GM12878 (cell line): Measurements from ENCODE around the gene LAMB4. TPM values are rescaled to one million over a fixed set of nuclear protein-coding genes. Genes with fewer than 3 reads are reported as not detected.

Experiments
- ATAC-seq: fragments of 200-7000 bp; cut with Tn5 transposase; 3 replicates; pipeline ENCODE4 v1.9.1; 2020; ENCODE audit warnings: mild to moderate bottlenecking, moderate library complexity
- BruUV-seq: library from RNA; stranded (reverse); fragments of 400-500 nt; replicated peaks from 2 replicates; lab custom pipeline; 2021; lab: Mats Ljungman, UMichigan
- CTCF ChIA-PET: fragments of 300-600 bp; sonication (Branson Sonifier 250); formaldehyde crosslinking; extraction: SDS; loops from one replicate; lab custom pipeline; 2021; ENCODE audit warnings: inconsistent platforms; lab: Yijun Ruan, JAX
- POLR2A ChIA-PET: fragments of 350-600 bp; formaldehyde crosslinking; extraction: SDS; loops from one replicate; lab custom pipeline; 2021; ENCODE audit warnings: inconsistent platforms; lab: Charles Lee
- RAD21 ChIA-PET: fragments of 300-600 bp; sonication (Branson Sonifier 250); formaldehyde crosslinking; loops from one replicate; lab custom pipeline; 2023; ENCODE audit warnings: antibody characterized with exemption; ENCODE audit not compliant: unreplicated experiment; lab: Charles Lee
- SMC1A ChIA-PET: fragments of 300-600 bp; sonication (Branson Sonifier 250); formaldehyde crosslinking; loops from one replicate; lab custom pipeline; 2023; ENCODE audit not compliant: unreplicated experiment, uncharacterized antibody; lab: Charles Lee
- DNase-seq: peaks from one replicate; pipeline ENCODE4 v3.0.0-alpha.2; 2011; ENCODE audit warnings: low read depth, low spot score
- FAIRE-seq: peaks from 3 replicates; lab custom pipeline; 2011; peaks lifted over from hg19 to GRCh38; lab: Jason Lieb, UNC
- H2AFZ ChIP-seq: 2 replicates; pipeline ENCODE4 v1.6.0; 2011; ENCODE audit warnings: low read depth, low read length, control low read depth; ENCODE audit not compliant: control insufficient read depth
- H3K27ac ChIP-seq: 2 replicates; pipeline ENCODE4 v1.5.1; 2011; ENCODE audit warnings: control low read depth; ENCODE audit not compliant: control insufficient read depth, insufficient read depth
- H3K27me3 ChIP-seq, 2 experiments: replicated peaks in 1 of 2; 2 replicates each; pipeline versions ENCODE4 v1.6.0 to v1.6.1; 2011; ENCODE audit warnings: low read length in 1 of 2; ENCODE audit not compliant: control insufficient read depth in 2 of 2, insufficient read depth in 2 of 2
- H3K36me3 ChIP-seq, 2 experiments: 2 replicates each; pipeline ENCODE4 v1.5.1; 2011; ENCODE audit warnings: low read length in 1 of 2; ENCODE audit not compliant: control insufficient read depth in 2 of 2, insufficient read depth in 2 of 2
- H3K4me1 ChIP-seq: 2 replicates; pipeline ENCODE4 v1.6.1; 2011; ENCODE audit warnings: mild to moderate bottlenecking, low read length, moderate library complexity, mixed read lengths; ENCODE audit not compliant: control insufficient read depth, insufficient read depth
- H3K4me2 ChIP-seq: 2 replicates; pipeline ENCODE4 v1.6.0; 2011; ENCODE audit warnings: control low read depth; ENCODE audit not compliant: control insufficient read depth, insufficient read depth
- H3K4me3 ChIP-seq: fragments of 200-600 bp; sonication (generic); 2 replicates; pipeline ENCODE4 v1.5.1; 2016
- H3K79me2 ChIP-seq: 2 replicates; pipeline ENCODE4 v1.6.0; 2011; ENCODE audit warnings: low read length; ENCODE audit not compliant: control insufficient read depth, insufficient read depth
- H3K9ac ChIP-seq: 2 replicates; pipeline ENCODE4 v1.8.0; 2011; ENCODE audit warnings: low read length, control low read depth, mixed read lengths; ENCODE audit not compliant: control insufficient read depth, insufficient read depth
- H3K9me3 ChIP-seq: replicated peaks from 3 replicates; pipeline ENCODE4 v1.5.1; 2011; ENCODE audit warnings: mild to moderate bottlenecking, low read length; ENCODE audit not compliant: control insufficient read depth, insufficient read depth
- H4K20me1 ChIP-seq: 2 replicates; pipeline ENCODE4 v1.6.0; 2011; ENCODE audit not compliant: control insufficient read depth, insufficient read depth
- CBX3 ChIP-seq: fragments of 200-600 bp; sonication (generic); IDR thresholded peaks from 2 replicates; pipeline ENCODE4 v1.6.1; 2016; ENCODE audit warnings: low read depth, borderline replicate concordance
- FOXK2 ChIP-seq: fragments of 450-650 bp; IDR thresholded peaks from 2 replicates; pipeline ENCODE4 v1.6.1; 2017; ENCODE audit warnings: mild to moderate bottlenecking, moderate library complexity
- HDAC6 ChIP-seq: fragments of 200-600 bp; sonication (generic); IDR thresholded peaks from one replicate; pipeline ENCODE4 v1.8.0; 2017; ENCODE audit warnings: antibody characterized with exemption; ENCODE audit not compliant: unreplicated experiment
- MEF2B ChIP-seq: fragments of 450-650 bp; IDR thresholded peaks from 2 replicates; pipeline ENCODE4 v1.6.1; 2018; ENCODE audit warnings: mild to moderate bottlenecking, moderate library complexity; ENCODE audit not compliant: partially characterized antibody, poor library complexity, severe bottlenecking
- NBN ChIP-seq: fragments of 450-650 bp; IDR thresholded peaks from 2 replicates; pipeline ENCODE4 v1.6.1; 2016
- SMAD1 ChIP-seq: fragments of 450-650 bp; IDR thresholded peaks from 2 replicates; pipeline ENCODE4 v1.6.1; 2018; ENCODE audit warnings: mild to moderate bottlenecking, low read depth; ENCODE audit not compliant: partially characterized antibody
- SP1 ChIP-seq: IDR thresholded peaks from one replicate; pipeline ENCODE4 v1.6.1; 2011; ENCODE audit warnings: low read depth, low read length
- WGBS: methylation state at CpG from one replicate; pipeline ENCODE4 v1.1.6; 2016; ENCODE audit warnings: low lambda C conversion rate; ENCODE audit not compliant: insufficient replicate concordance, insufficient coverage; ENCODE audit errors: missing lambda C conversion rate; 5-methylcytosine and 5-hydroxymethylcytosine counted together
- in situ Hi-C: fragments of 300-500 bp; cut with MboI; formaldehyde crosslinking; loops from 9 replicates; pipeline ENCODE4 v1.14.3; 2018; ENCODE audit warnings: mixed read lengths
- intact Hi-C: fragments of 100-400 bp; cut with micrococcal nuclease; formaldehyde crosslinking; loops from one replicate; pipeline ENCODE4 v1.14.2; 2022; ENCODE audit not compliant: unreplicated experiment
- polyA plus RNA-seq, 11 experiments: library from polyadenylated mRNA; depleted of rRNA in 4 of 11; unstranded in 6 of 11; stranded (reverse) in 5 of 11; fragments of >200 nt; fragmentation: Nextera tagmentation in 4 of 11; fragmentation: Illumina TruSeq in 1 of 11; extraction: Ambion mirVana in 4 of 11; extraction: Trizol in 1 of 11; gene quantifications; 1 replicate in 1 of 11; 2 replicates in 10 of 11; pipeline versions ENCODE4 v1.2.1 to v1.2.3, GENCODE V29; 2011 to 2016; ENCODE audit warnings: inconsistent platforms in 2 of 11, missing spikeins in 2 of 11, low read depth in 1 of 11
- total RNA-seq, 4 experiments: library from RNA; depleted of rRNA in 3 of 4; stranded (reverse); fragments of >200 nt in 3 of 4; fragmentation: Illumina TruSeq in 1 of 4; extraction: Trizol in 1 of 4; gene quantifications; 2 replicates each; pipeline versions ENCODE4 v1.2.1 to v1.2.3, GENCODE V29; 2013 to 2021
- TF ChIP-seq, protein P1 (sequence below): fragments of 450-650 bp; IDR thresholded peaks from 2 replicates; pipeline ENCODE4 v1.6.1; 2016; ENCODE audit warnings: mild to moderate bottlenecking
- TF ChIP-seq, protein P2 (sequence below): fragments of 450-650 bp; IDR thresholded peaks from 2 replicates; pipeline ENCODE4 v1.6.1; 2016; ENCODE audit warnings: mild to moderate bottlenecking

The LAMB4 gene
- total and polyA plus RNA-seq, 10 of the 15 experiments (the other 5 are each of a cell fraction or from before 2014, with no cell fraction given) = 0.04 to 0.06 TPM; not detected in 8

DNA sequence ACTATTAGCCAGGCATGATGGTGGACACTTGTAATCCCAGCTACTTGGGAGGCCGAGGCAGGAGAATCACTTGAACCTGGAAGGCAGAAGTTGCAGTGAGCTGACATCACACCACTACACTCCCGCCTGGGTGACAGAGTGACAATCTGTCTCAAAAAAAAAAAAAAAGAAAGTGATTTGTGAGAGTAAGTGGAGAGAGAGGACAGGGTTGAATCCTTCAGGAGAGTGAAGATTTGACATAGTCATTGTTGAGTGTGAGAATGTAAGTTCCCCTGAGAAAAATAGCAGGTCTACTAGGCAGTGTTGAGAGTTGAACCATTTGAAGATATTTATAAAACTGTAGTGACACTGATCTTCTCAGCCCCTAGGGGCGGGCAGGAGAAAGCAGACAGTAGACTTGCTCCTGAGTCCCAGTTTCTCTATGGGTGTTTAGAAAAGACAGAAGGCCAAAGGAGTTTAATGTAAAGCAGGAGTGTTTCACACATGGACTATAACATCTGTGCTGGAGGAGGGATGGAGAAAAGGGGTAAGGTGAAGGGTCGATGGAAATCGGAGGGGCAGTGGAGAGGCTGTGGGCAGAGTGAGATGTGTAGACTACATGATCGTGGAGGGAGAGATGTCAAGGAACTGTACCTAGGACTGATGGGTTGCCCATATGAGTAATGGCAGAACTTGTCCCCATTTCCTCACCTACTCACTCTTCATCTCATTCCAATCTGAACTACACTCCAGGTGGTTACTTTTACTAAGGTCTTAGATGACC is 13.7 kb upstream of the LAMB4 start:
- in situ Hi-C loops = no loop called here
- TF ChIP-seq, protein P1, sequence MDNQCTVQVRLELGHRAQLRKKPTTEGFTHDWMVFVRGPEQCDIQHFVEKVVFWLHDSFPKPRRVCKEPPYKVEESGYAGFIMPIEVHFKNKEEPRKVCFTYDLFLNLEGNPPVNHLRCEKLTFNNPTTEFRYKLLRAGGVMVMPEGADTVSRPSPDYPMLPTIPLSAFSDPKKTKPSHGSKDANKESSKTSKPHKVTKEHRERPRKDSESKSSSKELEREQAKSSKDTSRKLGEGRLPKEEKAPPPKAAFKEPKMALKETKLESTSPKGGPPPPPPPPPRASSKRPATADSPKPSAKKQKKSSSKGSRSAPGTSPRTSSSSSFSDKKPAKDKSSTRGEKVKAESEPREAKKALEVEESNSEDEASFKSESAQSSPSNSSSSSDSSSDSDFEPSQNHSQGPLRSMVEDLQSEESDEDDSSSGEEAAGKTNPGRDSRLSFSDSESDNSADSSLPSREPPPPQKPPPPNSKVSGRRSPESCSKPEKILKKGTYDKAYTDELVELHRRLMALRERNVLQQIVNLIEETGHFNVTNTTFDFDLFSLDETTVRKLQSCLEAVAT = peak; percentile 76
- TF ChIP-seq FOXK2 (no peak), SMAD1 (peak; percentile 31), SP1 (no peak), NBN (0 out of 2 replicates have a peak, but pooled peaks have one; percentile 19), CBX3 (no peak), HDAC6 (no peak), MEF2B (peak; percentile 81)
- TF ChIP-seq, protein P2, sequence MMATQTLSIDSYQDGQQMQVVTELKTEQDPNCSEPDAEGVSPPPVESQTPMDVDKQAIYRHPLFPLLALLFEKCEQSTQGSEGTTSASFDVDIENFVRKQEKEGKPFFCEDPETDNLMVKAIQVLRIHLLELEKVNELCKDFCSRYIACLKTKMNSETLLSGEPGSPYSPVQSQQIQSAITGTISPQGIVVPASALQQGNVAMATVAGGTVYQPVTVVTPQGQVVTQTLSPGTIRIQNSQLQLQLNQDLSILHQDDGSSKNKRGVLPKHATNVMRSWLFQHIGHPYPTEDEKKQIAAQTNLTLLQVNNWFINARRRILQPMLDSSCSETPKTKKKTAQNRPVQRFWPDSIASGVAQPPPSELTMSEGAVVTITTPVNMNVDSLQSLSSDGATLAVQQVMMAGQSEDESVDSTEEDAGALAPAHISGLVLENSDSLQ = peak; percentile 9; the same call in 1 of the 2 replicates
- DNase-seq = no peak
- FAIRE-seq = no peak
- Histone ChIP-seq H3K79me2 (no peaks in the 10 kb centered on the region), H3K9me3 (no peaks in the 10 kb centered on the region), H3K27me3 (no peaks in the 10 kb centered on the region), H3K4me3 (no peak overlapping the region), H3K4me2 (no peak overlapping the region), H3K9ac (no peak overlapping the region), H4K20me1 (no peaks in the 10 kb centered on the region), H3K36me3 (no peaks in the 10 kb centered on the region), H3K27ac (no peak overlapping the region), H2AFZ (no peak overlapping the region), H3K4me1 (no peaks in the 10 kb centered on the region)
- intact Hi-C loops = loop anchor here (10.0 kb wide), 1 partner anchor 399 kb away; the partner anchor contains the start of gene CBLL1
- ChIA-PET CTCF (interaction anchor here (0.6 to 4.2 kb wide), 12 partner anchors 9 to 353 kb away, joined by 3 to 254 read pairs (median 14); no protein-coding TSS in a partner anchor), RAD21 (interaction anchor here (1.3 to 3.3 kb wide), 11 partner anchors 11 to 32 kb away, joined by 4 to 142 read pairs (median 21); partner anchors contain the start of gene LAMB4), POLR2A (interaction anchor here (0.6 to 3.0 kb wide), 2 partner anchors 8 to 10 kb away, joined by 3 to 12 read pairs; no protein-coding TSS in a partner anchor), SMC1A (interaction anchor here (1.2 to 5.2 kb wide), 12 partner anchors 11 to 81 kb away, joined by 3 to 130 read pairs (median 26); partner anchors contain the start of gene LAMB4)
- ATAC-seq = peak; percentile 36; the same call in 2 of the 3 replicates
- BruUV-seq = no TSS peak
- WGBS = 68% methylated on average over 5 of the region's 6 CpGs
